Esophagus (tissue), 2 donors: ENCODE results near the gene DYNLT4. TPM values are rescaled to one million over a fixed set of nuclear protein-coding genes. Genes with fewer than 3 reads are reported as not detected.
"Not testable (repeated sequence)": the region's sequence is repeated elsewhere in the genome, so short reads cannot be mapped to it uniquely, and the experiment has no call there.

Source experiments
- H3K27ac ChIP-seq, 2 donors: one replicate each; pipeline ENCODE4 v1.5.1; 2013; ENCODE audit warnings: low read depth in 2 of 2, mild to moderate bottlenecking in 2 of 2, inconsistent platforms in 1 of 2, low read length in 1 of 2, moderate library complexity in 1 of 2
- H3K27me3 ChIP-seq, 2 donors: one replicate each; pipeline ENCODE4 v1.6.1; 2013; ENCODE audit warnings: low read length in 2 of 2, control low read depth in 1 of 2, mild to moderate bottlenecking in 1 of 2; ENCODE audit not compliant: insufficient read depth in 2 of 2, control insufficient read depth in 1 of 2
- H3K36me3 ChIP-seq, 2 donors: one replicate each; pipeline ENCODE4 v1.6.1; 2013; ENCODE audit warnings: low read length in 1 of 2; ENCODE audit not compliant: control insufficient read depth in 2 of 2, insufficient read depth in 2 of 2
- H3K4me1 ChIP-seq, 2 donors: one replicate each; pipeline ENCODE4 v1.6.1; 2013; ENCODE audit warnings: low read length in 1 of 2; ENCODE audit not compliant: control insufficient read depth in 2 of 2, insufficient read depth in 2 of 2
- H3K4me3 ChIP-seq, 2 donors: one replicate each; pipeline ENCODE4 v1.5.1; 2013; ENCODE audit warnings: low read length in 2 of 2, mild to moderate bottlenecking in 2 of 2, low read depth in 1 of 2, moderate library complexity in 1 of 2
- H3K9me3 ChIP-seq, 2 donors: one replicate each; pipeline ENCODE4 v1.6.1; 2013; ENCODE audit warnings: mild to moderate bottlenecking in 2 of 2, low read depth in 1 of 2, low read length in 1 of 2, moderate library complexity in 1 of 2; ENCODE audit not compliant: control insufficient read depth in 2 of 2, insufficient read depth in 1 of 2
- WGBS, 2 donors: extraction: QIAGEN DNeasy Blood & Tissue Kit; methylation state at CpG; one replicate each; pipeline ENCODE4 v1.1.7; 2013; 5-methylcytosine and 5-hydroxymethylcytosine counted together
- polyA plus RNA-seq, 2 donors: library from polyadenylated mRNA; stranded (reverse); fragments of 200-250 nt; gene quantifications; one replicate each; pipeline ENCODE4 v1.2.3, GENCODE V29; 2013
- donor health status: healthy with polysubstance abuse.
- donor health status: Bipolar disorder and iron deficiency.

The DYNLT4 gene
- polyA plus RNA-seq, 2 donors: 0.14 to 0.26 TPM

DNA sequence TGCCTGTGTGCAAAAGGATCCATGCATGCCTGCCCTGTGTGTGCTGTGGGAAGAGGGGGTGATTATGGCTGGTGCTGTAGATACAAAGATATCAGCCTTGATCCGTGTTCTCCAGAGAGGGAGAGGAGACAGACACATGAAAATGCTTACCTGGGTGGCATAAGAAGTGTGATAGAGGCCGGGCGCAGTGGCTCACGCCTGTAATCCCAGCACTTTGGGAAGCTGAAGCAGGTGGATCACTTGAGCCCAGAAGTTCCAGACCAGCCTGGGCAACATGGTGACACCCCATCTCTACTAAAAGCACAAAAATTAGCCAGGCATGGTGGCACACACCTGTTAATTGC lies 3.6 kb upstream of the DYNLT4 start:
- Histone ChIP-seq H3K4me1 (peaks cover 17 to 50% of the 10 kb centered on the region in 2 donors), H3K36me3 (peaks cover 0 to 15% of the 10 kb centered on the region in 2 donors), H3K27ac (peak overlapping the region; percentile 99 to 100)
- WGBS, 2 donors: 82 to 90% methylated on average over 4 of the region's 4 CpGs
- H3K9me3 ChIP-seq, H3K27me3 ChIP-seq, H3K4me3 ChIP-seq: not testable (repeated sequence)

- 28 to 42% methylated on average over 12 of the region's 12 CpGs for WGBS, 2 donors
- H3K4me3 ChIP-seq: no peak overlapping the region
- H3K9me3 ChIP-seq: no peaks in the 10 kb centered on the region
- H3K4me1 ChIP-seq: peaks cover 17 to 50% of the 10 kb centered on the region in 2 donors
- peak overlapping the region; percentile 99 to 100 for H3K27ac ChIP-seq
- H3K27me3 ChIP-seq: no peaks in the 10 kb centered on the region
- H3K36me3 ChIP-seq: peaks cover 0 to 18% of the 10 kb centered on the region in 2 donors
Observed at GRCh38 chr1:44810101-44810761, 3.1 kb upstream of the DYNLT4 start.

- H3K4me3 ChIP-seq: no peak overlapping the region
- peaks cover 2 to 24% of the 10 kb centered on the region in 2 donors for H3K36me3 ChIP-seq
Observed at GRCh38 chr1:44808938-44809917, 2.1 kb upstream of the DYNLT4 start.

DNA sequence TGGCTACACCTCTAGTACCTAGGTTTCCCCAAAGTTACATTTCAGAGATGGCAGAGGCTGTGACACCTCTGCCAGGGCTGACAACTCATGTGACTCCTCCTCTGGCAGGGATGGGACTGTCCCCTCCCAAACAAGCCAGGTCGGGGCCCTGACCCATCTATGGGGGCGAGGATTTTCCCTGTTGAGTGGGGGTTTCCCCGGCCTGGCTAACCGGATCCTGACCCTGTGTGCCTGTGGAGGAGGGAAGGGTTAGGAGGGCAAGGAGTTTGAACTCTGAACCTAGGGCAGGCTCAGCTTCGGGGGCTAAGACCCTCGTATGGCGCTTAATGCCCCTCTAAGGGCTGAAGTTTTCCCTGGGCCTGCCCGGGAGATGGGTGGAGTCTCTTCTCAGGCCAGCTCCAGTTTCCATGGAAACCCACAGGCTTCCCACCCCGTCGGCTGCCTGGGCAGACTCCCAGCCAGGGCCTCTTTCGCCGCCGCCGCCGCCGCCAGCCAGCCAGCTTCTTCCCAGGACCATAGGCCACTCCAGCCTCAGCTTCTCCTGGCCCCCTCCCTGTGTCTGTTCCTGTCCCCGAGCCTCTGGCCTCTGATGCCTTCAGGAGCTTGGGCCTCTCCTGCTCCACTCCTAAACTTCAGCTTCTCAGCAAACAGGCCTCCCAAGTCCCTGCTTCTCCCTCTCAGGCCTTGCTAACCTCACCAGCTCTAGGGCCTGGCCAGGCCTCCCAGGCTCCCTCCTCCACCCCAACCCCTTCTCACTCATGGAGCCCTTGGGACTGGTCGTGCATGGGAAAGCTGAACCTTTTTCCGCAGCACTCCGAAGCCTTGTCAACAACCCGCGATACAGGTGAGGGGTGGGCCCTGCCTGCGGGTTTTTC lies 1.1 kb upstream of the DYNLT4 start, which contains the start of gene BTBD19:
Gene BTBD19, plus strand, starts transcription at position 461 of the 875 bp plus-strand sequence. Its CDS starts 298 bp downstream, at position 759.
- peaks cover 17 to 54% of the 10 kb centered on the region in 2 donors for H3K4me1 ChIP-seq

More at GRCh38 chr1:44808938-44809917, 2.1 kb upstream of the DYNLT4 start:
- Histone ChIP-seq H3K27me3 (no peaks in the 10 kb centered on the region), H3K27ac (peak overlapping the region; percentile 99 to 100), H3K4me1 (peaks cover 17 to 50% of the 10 kb centered on the region in 2 donors), H3K9me3 (no peaks in the 10 kb centered on the region)
- 38 to 43% methylated on average over 6 of the region's 6 CpGs for WGBS, 2 donors

GRCh38 chr1:44807364-44808062 lies 362 bp upstream of the DYNLT4 start:
- Histone ChIP-seq H3K4me1 (peaks cover 17 to 50% of the 10 kb centered on the region in 2 donors), H3K9me3 (no peaks in the 10 kb centered on the region), H3K36me3 (peaks cover 12 to 38% of the 10 kb centered on the region in 2 donors), H3K27me3 (no peaks in the 10 kb centered on the region), H3K4me3 (peak overlapping the region in 1 of 2 donors; percentile 4), H3K27ac (peak overlapping the region; percentile 99 to 100)
- 1 to 3% methylated on average over 16 of the region's 16 CpGs for WGBS, 2 donors

More for the DNA sequence above, 1.1 kb upstream of the DYNLT4 start, which contains the start of gene BTBD19:
- Histone ChIP-seq H3K27ac (peak within 1 kb of the TSS; percentile 99 to 100), H3K27me3 (no peaks in the 10 kb centered on the region), H3K36me3 (peaks cover 9 to 34% of the 10 kb centered on the region in 2 donors), H3K4me3 (peak within 1 kb of the TSS in 1 of 2 donors; percentile 4), H3K9me3 (no peaks in the 10 kb centered on the region)
- 19 to 23% methylated on average over 21 to 23 of the region's 23 CpGs for WGBS, 2 donors

- Histone ChIP-seq H3K36me3 (peaks cover 12 to 43% of the 10 kb centered on the region in 2 donors), H3K4me1 (peaks cover 17 to 52% of the 10 kb centered on the region in 2 donors), H3K9me3 (no peaks in the 10 kb centered on the region), H3K4me3 (no peak overlapping the region), H3K27me3 (no peaks in the 10 kb centered on the region), H3K27ac (peak overlapping the region; percentile 99 to 100)
- 90 to 94% methylated on average over 68 to 70 of the region's 70 CpGs for WGBS, 2 donors
Observed at GRCh38 chr1:44806025-44806703, 987 bp downstream of the DYNLT4 start.

DNA sequence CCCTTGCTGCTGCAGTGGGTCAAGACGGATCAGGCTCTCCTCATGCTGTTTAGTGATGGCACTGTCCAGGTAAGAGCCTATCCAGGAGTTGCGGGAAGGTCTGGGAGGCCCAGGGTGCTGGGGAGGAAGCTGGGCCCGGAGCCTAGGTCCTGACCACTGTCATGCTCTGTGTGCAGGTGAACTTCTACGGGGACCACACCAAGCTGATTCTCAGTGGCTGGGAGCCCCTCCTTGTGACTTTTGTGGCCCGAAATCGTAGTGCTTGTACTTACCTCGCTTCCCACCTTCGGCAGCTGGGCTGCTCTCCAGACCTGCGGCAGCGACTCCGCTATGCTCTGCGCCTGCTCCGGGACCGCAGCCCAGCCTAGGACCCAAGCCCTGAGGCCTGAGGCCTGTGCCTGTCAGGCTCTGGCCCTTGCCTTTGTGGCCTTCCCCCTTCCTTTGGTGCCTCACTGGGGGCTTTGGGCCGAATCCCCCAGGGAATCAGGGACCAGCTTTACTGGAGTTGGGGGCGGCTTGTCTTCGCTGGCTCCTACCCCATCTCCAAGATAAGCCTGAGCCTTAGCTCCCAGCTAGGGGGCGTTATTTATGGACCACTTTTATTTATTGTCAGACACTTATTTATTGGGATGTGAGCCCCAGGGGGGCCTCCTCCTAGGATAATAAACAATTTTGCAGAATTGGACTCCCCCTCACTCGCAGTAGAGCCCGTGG lies 1.7 kb downstream of the DYNLT4 start:
- Histone ChIP-seq H3K27ac (peak overlapping the region; percentile 34 to 99), H3K9me3 (no peaks in the 10 kb centered on the region), H3K36me3 (peaks cover 12 to 42% of the 10 kb centered on the region in 2 donors), H3K4me1 (peaks cover 17 to 53% of the 10 kb centered on the region in 2 donors), H3K4me3 (no peak overlapping the region), H3K27me3 (no peaks in the 10 kb centered on the region)
- WGBS, 2 donors: 91 to 93% methylated on average over 20 of the region's 20 CpGs
